Right cardiac atrium (tissue), 5 donors: ENCODE data around the gene FKBP2. TPM values are rescaled to one million over a fixed set of nuclear protein-coding genes. Genes with fewer than 3 reads are reported as not detected.
A peak's percentile ranks its signal among the peaks of the same experiment; 100 is the strongest.

Source experiments
- ATAC-seq, 2 donors: fragments of 200-7000 bp; cut with Tn5 transposase; one replicate each; pipeline versions ENCODE4 v1.8.0 to v1.9.1; 2020; ENCODE audit warnings: moderate library complexity in 2 of 2, mild to moderate bottlenecking in 1 of 2
- DNase-seq, 3 donors: peaks; one replicate each; pipeline ENCODE4 v3.0.0-alpha.2; 2020
- H3K27ac ChIP-seq: one replicate; pipeline ENCODE4 v1.5.1; 2013; ENCODE audit warnings: mild to moderate bottlenecking, low read length, control low read depth, moderate library complexity
- H3K27me3 ChIP-seq: one replicate; pipeline ENCODE4 v1.6.1; 2013; ENCODE audit not compliant: control insufficient read depth, insufficient read depth
- H3K4me1 ChIP-seq: one replicate; pipeline ENCODE4 v1.6.1; 2013; ENCODE audit warnings: low read length; ENCODE audit not compliant: control insufficient read depth, insufficient read depth
- H3K4me3 ChIP-seq: one replicate; pipeline ENCODE4 v1.5.1; 2013; ENCODE audit warnings: low read length, control low read depth
- H3K9me3 ChIP-seq: one replicate; pipeline ENCODE4 v1.6.1; 2013; ENCODE audit warnings: low read length; ENCODE audit not compliant: control insufficient read depth
- WGBS: extraction: QIAGEN DNeasy Blood & Tissue Kit; methylation state at CpG from one replicate; pipeline ENCODE4 v1.1.7; 2013; 5-methylcytosine and 5-hydroxymethylcytosine counted together
- intact Hi-C, 4 donors: fragments of 100-400 bp; cut with DNase I; formaldehyde crosslinking; loops; one replicate each; pipeline versions ENCODE4 v1.11.0 to v1.14.0; 2022 to 2023
- polyA plus RNA-seq: library from polyadenylated mRNA; stranded (reverse); fragments of 200-250 nt; gene quantifications from one replicate; pipeline ENCODE4 v1.2.3, GENCODE V29; 2013
- total RNA-seq, 4 donors: library from RNA; stranded (reverse); fragmentation: NEBNext Ultra II Directional; extraction: Animal tissue kit (Norgen Biotek cat#: 25700); gene quantifications; one replicate each; pipeline ENCODE4 v1.2.1, GENCODE V29; 2021
- donor health status: healthy with polysubstance abuse.
- donor health status: DM: no; HTN: yes; CAD: no.
- donor health status: DM: no; HTN: no; CAD: no.
- donor health status: DM: no; HTN: yes; CAD: no; lungs with severe emphysema.
- donor health status: DM: yes; HTN: yes; CAD: no.

The FKBP2 gene
- total and polyA plus RNA-seq, 5 donors = 33.5 to 173 (median 66.1) TPM

DNA sequence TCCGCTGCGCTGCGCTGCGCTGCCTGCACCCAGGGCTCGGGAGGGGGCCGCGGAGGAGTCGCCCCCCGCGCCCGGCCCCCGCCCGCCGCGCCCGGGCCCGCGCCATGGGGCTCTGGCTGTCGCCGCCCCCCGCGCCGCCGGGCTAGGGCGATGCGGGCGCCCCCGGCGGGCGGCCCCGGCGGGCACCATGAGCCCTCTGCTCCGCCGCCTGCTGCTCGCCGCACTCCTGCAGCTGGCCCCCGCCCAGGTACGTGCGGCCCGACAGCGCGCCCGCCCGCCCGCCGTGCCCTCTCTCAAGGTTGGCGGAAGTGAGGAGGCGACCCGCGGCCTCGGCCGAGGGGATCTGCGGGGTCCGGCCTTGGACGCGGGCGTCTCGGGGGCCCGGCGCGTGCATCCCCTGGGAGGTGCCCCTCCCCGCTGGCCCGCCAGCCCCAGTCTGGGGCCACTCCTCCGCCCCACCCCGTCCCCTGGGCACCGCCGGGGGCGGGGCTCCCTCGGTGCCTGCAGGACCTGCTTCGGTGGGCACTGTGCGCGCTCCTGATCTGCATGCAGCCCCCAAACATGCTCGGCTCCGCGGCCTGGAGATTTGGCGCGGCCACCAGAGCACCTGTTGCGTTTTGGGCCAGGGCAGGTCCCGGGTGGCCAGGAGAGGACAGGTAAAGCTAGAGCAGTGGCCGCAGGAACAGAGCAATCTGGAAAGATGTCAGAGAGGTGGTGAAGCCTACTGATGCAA lies 6.1 kb upstream of the FKBP2 start:
- H3K4me3 ChIP-seq = peak overlapping the region; percentile 94
- 3% methylated on average over 80 of the region's 80 CpGs for WGBS
- H3K27me3 ChIP-seq = no peaks in the 10 kb centered on the region
- ATAC-seq (peak; percentile 32 to 38), DNase-seq (peak; percentile 68 to 88 (median 85))
- no peaks in the 10 kb centered on the region for H3K4me1 ChIP-seq
- H3K27ac ChIP-seq = peak overlapping the region; percentile 80
- no peaks in the 10 kb centered on the region for H3K9me3 ChIP-seq
- intact Hi-C loops = loop anchor here in 1 of 4 donors (5.0 kb wide), 1 partner anchor 67 kb away; the partner anchor contains the start of gene CATSPERZ

DNA sequence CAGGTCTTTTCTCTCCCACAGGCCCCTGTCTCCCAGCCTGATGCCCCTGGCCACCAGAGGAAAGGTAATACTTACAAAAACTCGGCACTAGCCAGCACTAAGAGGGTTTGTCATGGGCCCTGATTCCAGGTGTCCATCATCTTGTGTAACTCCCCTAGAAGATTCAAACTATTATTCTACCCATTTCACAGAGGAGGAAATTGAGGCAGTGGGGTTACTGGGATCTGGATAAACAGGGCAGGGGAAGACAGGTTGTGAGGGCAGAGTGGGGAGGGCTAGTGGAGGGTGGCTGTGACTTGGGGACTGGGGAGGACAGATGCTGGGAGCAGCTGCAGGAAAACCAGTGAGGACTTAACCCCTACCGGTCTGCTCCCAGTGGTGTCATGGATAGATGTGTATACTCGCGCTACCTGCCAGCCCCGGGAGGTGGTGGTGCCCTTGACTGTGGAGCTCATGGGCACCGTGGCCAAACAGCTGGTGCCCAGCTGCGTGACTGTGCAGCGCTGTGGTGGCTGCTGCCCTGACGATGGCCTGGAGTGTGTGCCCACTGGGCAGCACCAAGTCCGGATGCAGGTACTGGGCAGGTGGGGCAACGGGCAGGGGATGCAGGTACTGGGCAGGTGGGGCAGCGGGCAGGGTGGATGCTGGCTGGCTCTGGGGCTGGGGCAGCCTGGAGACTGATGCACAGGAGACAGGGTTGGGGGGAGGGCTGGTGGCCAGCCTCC lies 5.3 kb upstream of the FKBP2 start:
- Histone ChIP-seq H3K27me3 (no peaks in the 10 kb centered on the region), H3K4me3 (peak overlapping the region; percentile 94), H3K9me3 (no peaks in the 10 kb centered on the region), H3K27ac (peak overlapping the region; percentile 80), H3K4me1 (peaks cover 3% of the 10 kb centered on the region)
- DNase-seq (peak in 2 of 3 donors; percentile 59 to 60), ATAC-seq (no peak)
- 83% methylated on average over 12 of the region's 12 CpGs for WGBS
- intact Hi-C loops = loop anchor here in 1 of 4 donors (5.0 kb wide), 1 partner anchor 67 kb away; the partner anchor contains the start of gene CATSPERZ

DNA sequence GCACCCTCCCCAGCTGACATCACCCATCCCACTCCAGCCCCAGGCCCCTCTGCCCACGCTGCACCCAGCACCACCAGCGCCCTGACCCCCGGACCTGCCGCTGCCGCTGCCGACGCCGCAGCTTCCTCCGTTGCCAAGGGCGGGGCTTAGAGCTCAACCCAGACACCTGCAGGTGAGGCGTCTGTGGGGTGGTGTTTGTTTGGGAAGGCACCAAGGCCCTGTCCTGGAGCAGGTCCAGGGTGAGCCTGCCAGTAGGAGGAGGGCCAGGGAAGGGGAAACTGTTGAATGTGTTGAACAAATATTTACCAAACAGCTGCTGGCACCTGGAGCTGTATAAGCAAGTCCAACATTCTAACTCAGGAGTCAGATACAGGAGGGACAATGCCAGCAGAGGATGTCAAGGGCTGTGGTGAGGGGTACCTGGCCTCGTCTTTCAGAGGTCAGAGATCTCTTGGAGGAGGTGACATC lies 3.4 kb upstream of the FKBP2 start:
- H3K9me3 ChIP-seq = no peaks in the 10 kb centered on the region
- no peak overlapping the region for H3K4me3 ChIP-seq
- H3K4me1 ChIP-seq = peaks cover 6% of the 10 kb centered on the region
- no peaks in the 10 kb centered on the region for H3K27me3 ChIP-seq
- intact Hi-C loops = loop anchor here in 1 of 4 donors (5.0 kb wide), 1 partner anchor 65 kb away; the partner anchor contains the start of gene CATSPERZ
- H3K27ac ChIP-seq = no peak overlapping the region
- ATAC-seq (no peak), DNase-seq (peak in 2 of 3 donors; percentile 58 to 66)
- whole genome bisulfite sequencing = 77% methylated on average over 12 of the region's 12 CpGs

DNA sequence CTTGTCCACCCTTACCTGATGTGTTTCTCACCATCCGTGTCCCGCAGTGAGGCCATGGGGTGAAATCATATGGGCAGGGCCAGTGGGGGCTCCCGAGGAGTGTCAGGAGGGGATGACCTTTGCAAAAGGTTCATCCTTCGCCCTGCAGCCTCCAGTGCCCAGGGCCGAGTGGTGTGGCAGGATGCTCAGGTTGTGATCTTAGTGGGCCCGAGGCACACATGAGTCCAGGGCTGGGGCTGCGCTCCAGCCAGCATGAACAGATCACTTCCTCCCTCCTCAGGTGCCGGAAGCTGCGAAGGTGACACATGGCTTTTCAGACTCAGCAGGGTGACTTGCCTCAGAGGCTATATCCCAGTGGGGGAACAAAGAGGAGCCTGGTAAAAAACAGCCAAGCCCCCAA lies 2.8 kb upstream of the FKBP2 start:
- DNase-seq (peak in 2 of 3 donors; percentile 46 to 50), ATAC-seq (no peak)
- H3K4me3 ChIP-seq = no peak overlapping the region
- no peaks in the 10 kb centered on the region for H3K27me3 ChIP-seq
- no peak overlapping the region for H3K27ac ChIP-seq
- H3K9me3 ChIP-seq = no peaks in the 10 kb centered on the region
- H3K4me1 ChIP-seq = peaks cover 7% of the 10 kb centered on the region
- 89% methylated on average over 9 of the region's 9 CpGs for WGBS
- intact Hi-C loops = loop anchor here in 1 of 4 donors (5.0 kb wide), 1 partner anchor 64 kb away; the partner anchor contains the start of gene CATSPERZ

DNA sequence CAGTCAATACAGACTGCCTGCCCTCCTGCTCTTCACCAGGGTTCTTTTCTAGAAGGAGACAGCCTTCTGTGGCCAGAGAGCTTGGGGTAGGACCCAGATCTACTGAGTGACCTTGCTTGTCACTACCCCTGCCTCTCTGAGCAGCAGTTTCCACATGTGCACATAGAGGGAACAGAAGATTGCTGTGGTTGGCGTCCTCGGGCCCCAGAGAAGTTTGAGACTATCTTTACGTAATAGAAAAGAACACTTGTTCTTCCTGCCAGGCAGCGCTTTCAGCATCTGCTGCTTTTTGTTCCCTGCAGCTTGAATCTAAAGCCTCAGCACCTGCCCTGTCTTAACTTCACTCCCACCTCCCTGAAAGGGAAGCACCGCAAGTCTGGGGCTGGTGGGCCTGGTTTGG lies 1.9 kb upstream of the FKBP2 start:
- no peak overlapping the region for H3K27ac ChIP-seq
- intact Hi-C loops = loop anchor here in 1 of 4 donors (5.0 kb wide), 1 partner anchor 63 kb away; the partner anchor contains the start of gene CATSPERZ

DNA sequence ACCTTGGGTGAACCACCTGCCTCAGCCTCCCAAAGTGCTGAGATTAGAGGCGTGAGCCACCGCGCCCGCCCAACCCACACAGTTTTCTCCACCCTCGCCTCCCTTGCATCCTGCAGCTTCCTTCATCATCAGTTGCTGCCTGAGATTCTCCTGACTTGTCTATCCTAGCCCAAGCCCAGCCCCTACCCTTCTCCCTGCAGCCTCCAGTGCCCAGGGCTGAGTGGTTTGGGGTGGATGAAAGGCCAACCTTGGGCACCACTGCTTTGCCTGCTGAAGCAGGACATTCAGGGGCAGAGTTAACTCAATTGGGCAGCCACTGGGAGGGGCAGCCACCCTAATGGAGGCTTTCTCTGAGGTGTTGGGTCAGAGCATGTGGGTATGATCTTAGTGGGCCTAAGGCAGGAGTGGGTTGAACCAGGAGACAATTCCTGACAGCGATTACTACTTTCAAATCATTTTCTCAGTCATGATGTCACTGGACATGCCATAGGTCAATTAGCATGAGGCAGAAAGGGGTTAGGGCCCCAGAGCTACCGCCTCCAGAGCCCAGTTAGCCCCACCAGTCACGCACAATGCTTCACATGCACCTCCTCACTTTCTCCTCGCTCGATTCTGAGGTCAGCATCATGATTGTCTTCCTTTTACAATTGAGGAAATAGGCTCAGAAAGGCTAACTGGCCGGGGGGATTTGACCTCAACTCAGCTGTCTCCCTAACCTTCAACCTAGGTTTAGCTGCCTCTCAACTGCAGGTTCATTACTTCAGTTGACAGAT lies 1.0 kb upstream of the FKBP2 start:
- peak overlapping the region; percentile 89 for H3K27ac ChIP-seq
- DNase-seq (peak in 2 of 3 donors; percentile 55 to 62), ATAC-seq (no peak)
- no peaks in the 10 kb centered on the region for H3K27me3 ChIP-seq
- intact Hi-C loops = loop anchor here in 1 of 4 donors (5.0 kb wide), 1 partner anchor 62 kb away; the partner anchor contains the start of gene CATSPERZ
- H3K4me3 ChIP-seq = peak overlapping the region; percentile 49
- 83% methylated on average over 11 of the region's 11 CpGs for WGBS
- peaks cover 7% of the 10 kb centered on the region for H3K4me1 ChIP-seq
- H3K9me3 ChIP-seq = no peaks in the 10 kb centered on the region

More for the DNA sequence above, 1.9 kb upstream of the FKBP2 start:
- Histone ChIP-seq H3K27me3 (no peaks in the 10 kb centered on the region), H3K4me1 (peaks cover 7% of the 10 kb centered on the region), H3K9me3 (no peaks in the 10 kb centered on the region), H3K4me3 (no peak overlapping the region)
- ATAC-seq (no peak), DNase-seq (peak in 1 of 3 donors; percentile 48)
- WGBS = 77% methylated on average over 5 of the region's 5 CpGs

DNA sequence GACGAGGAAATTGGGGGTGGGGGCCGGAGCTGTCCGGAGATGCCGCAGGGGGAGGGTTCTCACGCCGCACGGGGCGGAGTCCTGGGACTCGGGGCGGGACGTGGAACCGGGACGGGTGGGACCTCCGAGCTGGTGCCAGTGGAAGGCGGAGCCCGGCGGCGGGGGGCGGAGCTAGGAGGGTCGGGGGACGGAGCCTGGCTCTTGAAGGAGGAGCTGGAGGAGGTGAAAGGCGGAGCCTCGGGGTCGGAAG lies 271 bp downstream of the FKBP2 start:
- DNase-seq = peak; percentile 100
- intact Hi-C loops = no loop called here
- H3K4me3 ChIP-seq = peak overlapping the region; percentile 49

DNA sequence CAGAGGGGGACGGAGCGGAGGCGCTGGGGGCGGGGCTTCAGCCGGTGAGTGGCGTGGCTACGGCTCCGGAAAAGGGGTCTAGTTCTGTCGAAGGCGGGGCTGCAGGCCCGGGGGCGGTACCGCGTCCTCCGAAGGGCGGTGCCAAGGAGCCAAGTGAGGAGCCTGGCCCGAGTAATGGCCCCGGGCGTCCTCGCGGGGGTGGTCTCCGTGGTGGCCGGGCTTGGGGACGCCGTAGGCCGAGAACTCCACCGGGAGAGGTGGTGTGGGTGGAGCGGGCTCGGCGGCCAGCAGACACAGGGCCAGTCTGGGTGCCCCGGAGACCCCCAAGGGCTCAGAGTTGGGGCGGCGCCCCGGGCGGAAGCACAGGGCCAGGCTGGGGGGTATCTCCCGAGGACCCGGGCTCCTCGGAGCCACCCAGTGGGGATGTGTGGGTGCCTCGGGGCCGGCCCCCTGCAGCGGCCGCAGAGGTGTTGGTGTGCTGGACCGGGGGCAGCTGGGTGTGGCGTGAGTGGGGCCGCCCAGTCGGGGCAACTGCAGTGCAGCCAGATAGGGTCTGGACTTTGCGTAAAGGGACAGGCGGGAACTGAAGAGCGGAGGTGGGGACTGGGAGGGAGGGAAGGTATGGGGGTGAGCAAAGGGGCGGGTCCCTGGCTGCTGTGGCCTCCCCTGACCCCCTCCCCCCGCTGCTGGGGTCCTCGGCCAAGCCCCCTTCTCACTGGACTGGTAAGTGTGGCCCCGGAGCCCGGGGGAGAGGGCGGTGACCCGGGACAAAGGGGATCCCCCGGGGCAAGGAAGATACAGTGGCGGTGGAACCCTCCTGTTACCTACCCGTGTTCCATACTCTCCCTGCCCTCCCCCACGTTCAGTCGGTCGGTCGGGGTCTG lies 838 bp downstream of the FKBP2 start:
- intact Hi-C loops = no loop called here
- peak overlapping the region; percentile 81 for H3K4me3 ChIP-seq
- WGBS = under 1% methylated on average over 63 of the region's 63 CpGs
- peaks cover 7% of the 10 kb centered on the region for H3K4me1 ChIP-seq
- H3K27me3 ChIP-seq = no peaks in the 10 kb centered on the region
- ATAC-seq (peak; percentile 5 to 29), DNase-seq (peak in 1 of 3 donors; percentile 72)
- H3K9me3 ChIP-seq = no peaks in the 10 kb centered on the region
- peak overlapping the region; percentile 59 for H3K27ac ChIP-seq

More for the DNA sequence above, 271 bp downstream of the FKBP2 start:
- peak overlapping the region; percentile 89 for H3K27ac ChIP-seq
- no peaks in the 10 kb centered on the region for H3K9me3 ChIP-seq
- under 1% methylated on average over 24 of the region's 24 CpGs for WGBS
- H3K27me3 ChIP-seq = no peaks in the 10 kb centered on the region
- peak; percentile 88 to 91 for ATAC-seq
- peaks cover 7% of the 10 kb centered on the region for H3K4me1 ChIP-seq

DNA sequence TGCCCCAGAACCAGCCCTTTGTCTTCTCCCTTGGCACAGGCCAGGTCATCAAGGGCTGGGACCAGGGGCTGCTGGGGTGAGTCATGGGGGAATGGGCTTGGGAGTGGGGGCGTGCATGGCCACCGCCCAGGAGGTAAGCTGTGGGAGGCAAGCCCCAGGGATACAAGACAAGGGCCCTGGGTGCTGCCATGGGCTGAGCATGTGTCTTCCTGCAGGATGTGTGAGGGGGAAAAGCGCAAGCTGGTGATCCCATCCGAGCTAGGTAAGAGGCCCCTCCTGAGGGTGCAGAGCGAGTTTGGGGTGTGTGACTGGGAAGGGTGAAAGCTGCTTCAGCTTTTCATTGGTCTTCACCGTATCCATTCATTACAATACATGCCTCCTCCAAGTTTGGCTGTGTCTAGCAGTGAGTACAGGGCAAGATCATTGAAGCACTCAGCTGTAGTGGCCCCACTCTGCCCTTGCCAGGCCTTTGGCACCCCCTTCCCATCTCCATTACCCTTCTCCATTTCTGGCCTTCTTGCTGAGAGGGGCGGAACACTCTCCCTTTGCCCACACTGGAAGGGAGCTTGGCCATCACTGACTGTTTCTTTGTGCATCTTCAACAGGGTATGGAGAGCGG lies 2.5 kb downstream of the FKBP2 start:
- H3K4me1 ChIP-seq = peaks cover 7% of the 10 kb centered on the region
- no peak for ATAC-seq
- intact Hi-C loops = no loop called here
- 84% methylated on average over 8 of the region's 8 CpGs for WGBS
- H3K27ac ChIP-seq = no peak overlapping the region
- DNase-seq = peak in 1 of 3 donors; percentile 73
- H3K27me3 ChIP-seq = no peaks in the 10 kb centered on the region
- no peak overlapping the region for H3K4me3 ChIP-seq
- H3K9me3 ChIP-seq = no peaks in the 10 kb centered on the region
